Peyer's patch (tissue), 4 donors: ENCODE data around the gene TMEM256.

Experiments
- POLR2A ChIP-seq, 2 donors: fragments of 450-650 bp; IDR thresholded peaks; one replicate each; pipeline ENCODE4 v1.5.1; 2017; ENCODE audit warnings: antibody characterized with exemption in 2 of 2, mild to moderate bottlenecking in 2 of 2, moderate library complexity in 2 of 2
- TF ChIP-seq, protein P1 (sequence below), 6 experiments: fragments of 450-650 bp in 4 of 6; fragments of 200-600 bp in 2 of 6; sonication (generic) in 1 of 6; IDR thresholded peaks; one replicate each; pipeline ENCODE4 v1.5.1; 2017 to 2019; ENCODE audit warnings: antibody characterized with exemption in 6 of 6, mild to moderate bottlenecking in 3 of 6, moderate library complexity in 1 of 6

DNA sequence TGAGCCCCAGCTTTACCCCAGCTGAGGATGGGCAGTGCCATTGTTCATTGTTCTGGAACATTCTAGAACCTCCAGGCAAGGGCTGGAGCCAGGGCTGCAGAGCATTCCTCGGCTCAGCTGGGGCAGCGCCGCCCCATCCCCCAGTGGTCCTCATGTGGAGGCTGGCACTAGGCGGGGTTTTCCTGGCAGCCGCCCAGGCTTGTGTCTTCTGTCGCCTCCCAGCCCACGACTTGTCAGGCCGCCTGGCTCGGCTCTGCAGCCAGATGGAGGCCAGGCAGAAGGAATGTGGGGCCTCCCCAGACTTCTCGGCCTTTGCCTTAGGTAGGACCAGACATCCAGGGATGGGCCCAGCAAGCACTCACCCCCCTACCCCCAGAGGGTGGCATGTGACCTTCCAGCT, 48.8 kb downstream of the TMEM256 start, which contains the start of gene TMEM95:
- TF ChIP-seq, protein P1, sequence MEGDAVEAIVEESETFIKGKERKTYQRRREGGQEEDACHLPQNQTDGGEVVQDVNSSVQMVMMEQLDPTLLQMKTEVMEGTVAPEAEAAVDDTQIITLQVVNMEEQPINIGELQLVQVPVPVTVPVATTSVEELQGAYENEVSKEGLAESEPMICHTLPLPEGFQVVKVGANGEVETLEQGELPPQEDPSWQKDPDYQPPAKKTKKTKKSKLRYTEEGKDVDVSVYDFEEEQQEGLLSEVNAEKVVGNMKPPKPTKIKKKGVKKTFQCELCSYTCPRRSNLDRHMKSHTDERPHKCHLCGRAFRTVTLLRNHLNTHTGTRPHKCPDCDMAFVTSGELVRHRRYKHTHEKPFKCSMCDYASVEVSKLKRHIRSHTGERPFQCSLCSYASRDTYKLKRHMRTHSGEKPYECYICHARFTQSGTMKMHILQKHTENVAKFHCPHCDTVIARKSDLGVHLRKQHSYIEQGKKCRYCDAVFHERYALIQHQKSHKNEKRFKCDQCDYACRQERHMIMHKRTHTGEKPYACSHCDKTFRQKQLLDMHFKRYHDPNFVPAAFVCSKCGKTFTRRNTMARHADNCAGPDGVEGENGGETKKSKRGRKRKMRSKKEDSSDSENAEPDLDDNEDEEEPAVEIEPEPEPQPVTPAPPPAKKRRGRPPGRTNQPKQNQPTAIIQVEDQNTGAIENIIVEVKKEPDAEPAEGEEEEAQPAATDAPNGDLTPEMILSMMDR (IDR thresholded peaks at IDR 0.05) = no peak
- no peak for TF ChIP-seq POLR2A (IDR thresholded peaks at IDR 0.05)
